Measurements from ENCODE around the gene ING5.
"Not testable (repeated sequence)": the region's sequence is repeated elsewhere in the genome, so short reads cannot be mapped to it uniquely, and the experiment has no call there.

ING5 gene

DNA sequence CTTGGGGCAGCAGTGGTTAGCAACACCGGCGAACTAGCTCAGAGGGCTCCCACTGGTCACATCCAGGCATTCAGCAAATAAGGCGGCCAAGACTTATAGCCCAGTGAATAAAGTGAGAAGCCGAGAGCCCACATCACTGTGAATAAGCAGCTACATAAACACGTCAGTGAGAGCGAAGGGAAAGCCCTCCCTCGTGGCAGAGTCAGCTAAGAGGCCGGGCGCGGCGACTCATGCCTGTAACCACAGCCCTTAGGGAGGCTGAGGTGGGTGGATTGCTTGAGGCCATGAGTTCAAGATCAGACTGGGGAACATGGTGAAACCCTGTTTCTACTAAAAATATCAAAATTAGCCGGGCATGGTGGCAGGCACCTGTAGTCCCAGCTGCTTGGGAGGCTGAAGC, 37.8 kb downstream of the ING5 start:
- Histone ChIP-seq H3K36me3 (ENCODE audit: control insufficient read depth, insufficient read depth, low read length) (peaks cover 5% of the 10 kb centered on the region), H3K4me1 (ENCODE audit: control insufficient read depth, insufficient read depth, low read length) (no peaks in the 10 kb centered on the region), H3K9ac (ENCODE audit: low read length) (no peak overlapping the region), H3K4me3 (ENCODE audit: low read length) (no peak overlapping the region), H3K27ac (ENCODE audit: low read depth, low read length) (no peak overlapping the region), H3K27me3 (ENCODE audit: control insufficient read depth, insufficient read depth, low read length) (no peaks in the 10 kb centered on the region)

DNA sequence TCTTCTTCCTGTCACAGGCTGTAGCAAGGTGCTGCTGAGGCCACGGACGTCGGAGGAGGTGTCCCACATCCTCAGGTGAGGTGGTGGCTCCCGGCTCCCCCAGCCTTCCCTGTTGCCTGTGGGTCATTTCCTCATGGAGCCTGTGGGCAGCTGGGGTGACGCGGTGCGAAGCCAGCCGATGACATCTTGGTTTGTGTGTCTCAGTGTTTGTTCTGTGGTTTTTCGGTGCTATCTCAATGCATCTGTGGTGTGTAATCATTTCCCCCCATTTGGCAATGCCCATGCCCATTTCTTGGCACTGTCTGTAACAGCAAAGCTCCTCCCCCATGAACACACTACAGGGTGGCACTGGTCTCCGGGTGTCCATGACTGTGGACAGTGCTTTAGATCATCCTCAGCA, 39.2 kb downstream of the ING5 start:
- Histone ChIP-seq H3K9ac (ENCODE audit: low read length) (no peak overlapping the region), H3K27ac (ENCODE audit: low read depth, low read length) (no peak overlapping the region), H3K27me3 (ENCODE audit: control insufficient read depth, insufficient read depth, low read length) (no peaks in the 10 kb centered on the region), H3K36me3 (ENCODE audit: control insufficient read depth, insufficient read depth, low read length) (peaks cover 17% of the 10 kb centered on the region), H3K4me3 (ENCODE audit: low read length) (no peak overlapping the region), H3K4me1 (ENCODE audit: control insufficient read depth, insufficient read depth, low read length) (no peaks in the 10 kb centered on the region)

DNA sequence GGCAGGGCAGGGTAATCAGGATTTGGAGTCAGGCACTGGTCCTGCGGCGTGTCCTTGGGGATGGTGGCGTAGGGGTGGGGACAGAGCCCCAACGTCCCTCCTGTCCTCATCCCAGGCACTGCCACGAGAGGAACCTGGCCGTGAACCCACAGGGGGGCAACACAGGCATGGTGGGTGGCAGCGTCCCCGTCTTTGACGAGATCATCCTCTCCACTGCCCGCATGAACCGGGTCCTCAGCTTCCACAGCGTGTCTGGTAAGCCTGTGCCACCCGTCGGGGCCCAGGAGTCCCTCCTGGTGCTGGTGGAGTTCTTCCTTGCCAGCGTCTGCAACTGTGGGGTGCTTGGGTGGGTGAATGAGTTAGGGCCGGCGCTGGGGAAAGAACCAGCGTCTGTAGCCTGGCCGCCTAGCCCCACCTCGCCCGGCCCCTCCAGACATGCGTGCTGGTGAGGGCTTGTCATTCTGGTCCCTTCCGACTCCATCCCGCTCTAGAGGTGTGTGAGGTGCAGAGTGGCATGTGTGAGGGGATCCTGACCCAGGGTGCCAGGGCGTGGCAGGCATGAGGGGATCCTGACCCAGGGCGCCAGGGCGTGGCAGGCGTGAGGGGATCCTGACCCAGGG, 40.6 kb downstream of the ING5 start:
- no peaks in the 10 kb centered on the region for H3K4me1 ChIP-seq (ENCODE audit: control insufficient read depth, insufficient read depth, low read length)
- no peak overlapping the region for H3K27ac ChIP-seq (ENCODE audit: low read depth, low read length)
- no peak overlapping the region for H3K9ac ChIP-seq (ENCODE audit: low read length)
- no peaks in the 10 kb centered on the region for H3K27me3 ChIP-seq (ENCODE audit: control insufficient read depth, insufficient read depth, low read length)
- no peak overlapping the region for H3K4me3 ChIP-seq (ENCODE audit: low read length)
- peaks cover 18% of the 10 kb centered on the region for H3K36me3 ChIP-seq (ENCODE audit: control insufficient read depth, insufficient read depth, low read length)

DNA sequence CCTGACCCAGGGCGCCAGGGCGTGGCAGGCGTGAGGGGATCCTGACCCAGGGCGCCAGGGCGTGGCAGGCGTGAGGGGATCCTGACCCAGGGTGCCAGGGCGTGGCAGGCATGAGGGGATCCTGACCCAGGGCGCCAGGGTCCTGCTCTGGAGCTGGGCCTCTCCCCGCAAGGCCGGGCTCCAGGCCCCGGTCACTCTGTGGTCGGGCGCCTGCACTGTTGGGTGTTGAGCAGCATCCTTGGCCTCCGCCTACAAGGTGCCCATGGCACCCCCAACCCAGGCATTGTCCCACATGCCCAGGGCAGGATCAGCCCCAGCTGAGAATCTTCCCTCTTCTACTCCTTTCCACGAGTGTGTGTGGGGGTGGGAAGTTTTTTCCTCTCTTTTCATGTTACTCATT, 41.2 kb downstream of the ING5 start:
- not testable (repeated sequence) for H3K9ac ChIP-seq (ENCODE audit: low read length); H3K4me1 ChIP-seq (ENCODE audit: control insufficient read depth, insufficient read depth, low read length); H3K27ac ChIP-seq (ENCODE audit: low read depth, low read length); H3K27me3 ChIP-seq (ENCODE audit: control insufficient read depth, insufficient read depth, low read length); H3K4me3 ChIP-seq (ENCODE audit: low read length)
- peaks cover 18% of the 10 kb centered on the region for H3K36me3 ChIP-seq (ENCODE audit: control insufficient read depth, insufficient read depth, low read length)

DNA sequence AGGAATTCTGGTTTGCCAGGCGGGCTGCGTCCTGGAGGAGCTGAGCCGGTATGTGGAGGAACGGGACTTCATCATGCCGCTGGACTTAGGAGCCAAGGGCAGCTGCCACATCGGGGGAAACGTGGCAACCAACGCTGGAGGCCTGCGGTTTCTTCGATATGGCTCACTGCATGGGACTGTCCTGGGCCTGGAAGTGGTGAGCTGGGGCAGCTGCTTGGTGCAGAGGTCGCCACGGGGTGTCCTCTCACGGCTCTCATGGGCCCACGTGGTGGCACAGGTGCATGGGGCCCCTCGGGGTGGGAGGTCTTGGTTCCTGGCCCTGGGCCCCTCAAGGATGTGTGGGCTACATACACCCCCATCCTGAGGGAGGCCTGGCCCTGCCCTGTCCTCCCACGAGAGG, 41.8 kb downstream of the ING5 start:
- H3K4me3 ChIP-seq (ENCODE audit: low read length), result no peak overlapping the region

DNA sequence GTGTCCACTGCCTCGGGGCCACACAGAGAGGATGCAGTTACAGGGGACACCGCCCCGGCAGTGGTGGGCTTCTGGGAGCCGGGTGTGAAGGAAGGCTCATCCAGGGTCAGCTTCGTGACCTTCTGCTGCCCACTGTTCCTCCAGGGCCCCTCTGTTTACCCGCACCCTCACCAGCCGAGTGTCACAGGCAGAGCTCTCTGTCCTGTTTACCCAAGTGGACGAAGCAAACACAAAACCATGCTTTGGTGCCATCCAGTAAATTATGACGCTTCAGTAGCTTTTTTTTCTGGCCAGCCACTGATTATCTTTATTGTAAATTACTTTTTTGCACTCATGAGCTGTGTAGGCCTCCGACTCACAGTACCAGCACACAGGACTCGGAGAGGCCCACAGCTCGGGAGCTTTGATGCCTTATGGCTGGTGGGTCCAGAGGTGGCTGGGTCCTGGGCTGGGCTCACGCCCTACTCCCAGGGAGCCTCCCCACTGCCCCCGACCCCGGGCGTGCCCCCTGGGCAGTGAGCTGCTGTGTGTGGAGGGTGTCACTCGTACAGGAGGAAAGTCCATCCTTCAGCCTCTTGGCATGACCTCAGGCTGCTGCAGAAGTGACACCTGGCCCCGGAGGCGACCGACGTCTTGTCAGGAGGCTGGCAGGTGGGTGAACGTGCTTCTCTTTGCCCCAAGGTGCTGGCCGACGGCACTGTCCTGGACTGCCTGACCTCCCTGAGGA, 42.4 kb downstream of the ING5 start:
- no peak overlapping the region for H3K27ac ChIP-seq (ENCODE audit: low read depth, low read length)
- H3K4me3 ChIP-seq (ENCODE audit: low read length), result no peak overlapping the region
- H3K4me1 ChIP-seq (ENCODE audit: control insufficient read depth, insufficient read depth, low read length), result no peaks in the 10 kb centered on the region

More for the DNA sequence above, 41.8 kb downstream of the ING5 start:
- H3K36me3 ChIP-seq (ENCODE audit: control insufficient read depth, insufficient read depth, low read length), result peaks cover 18% of the 10 kb centered on the region
- no peaks in the 10 kb centered on the region for H3K27me3 ChIP-seq (ENCODE audit: control insufficient read depth, insufficient read depth, low read length)
- H3K27ac ChIP-seq (ENCODE audit: low read depth, low read length), result no peak overlapping the region
- H3K4me1 ChIP-seq (ENCODE audit: control insufficient read depth, insufficient read depth, low read length), result no peaks in the 10 kb centered on the region
- H3K9ac ChIP-seq (ENCODE audit: low read length), result no peak overlapping the region

DNA sequence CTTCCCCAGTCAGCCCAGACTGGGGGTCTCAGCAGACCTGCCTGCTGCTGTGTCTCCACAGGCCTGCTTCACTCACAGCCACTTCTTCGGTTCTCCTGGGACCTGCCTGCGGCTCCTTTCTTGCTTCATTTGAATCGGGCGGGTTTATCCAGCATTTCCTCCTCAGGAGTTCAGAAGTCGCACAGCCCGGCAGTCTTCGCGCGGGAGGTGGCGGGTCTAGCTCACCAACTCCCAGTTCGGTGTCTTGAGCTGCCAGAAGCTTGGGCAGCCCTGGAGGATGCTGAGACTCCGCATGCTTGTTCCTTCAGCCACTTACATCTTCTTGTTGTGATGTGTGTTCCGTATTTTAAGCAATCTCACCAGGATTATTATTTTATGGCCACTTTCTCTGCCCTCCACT, 43.4 kb downstream of the ING5 start:
- H3K4me3 ChIP-seq (ENCODE audit: low read length), result no peak overlapping the region
- H3K27ac ChIP-seq (ENCODE audit: low read depth, low read length), result no peak overlapping the region

More for the DNA sequence above, 42.4 kb downstream of the ING5 start:
- Histone ChIP-seq H3K36me3 (ENCODE audit: control insufficient read depth, insufficient read depth, low read length) (peaks cover 19% of the 10 kb centered on the region), H3K27me3 (ENCODE audit: control insufficient read depth, insufficient read depth, low read length) (no peaks in the 10 kb centered on the region), H3K9ac (ENCODE audit: low read length) (no peak overlapping the region)

DNA sequence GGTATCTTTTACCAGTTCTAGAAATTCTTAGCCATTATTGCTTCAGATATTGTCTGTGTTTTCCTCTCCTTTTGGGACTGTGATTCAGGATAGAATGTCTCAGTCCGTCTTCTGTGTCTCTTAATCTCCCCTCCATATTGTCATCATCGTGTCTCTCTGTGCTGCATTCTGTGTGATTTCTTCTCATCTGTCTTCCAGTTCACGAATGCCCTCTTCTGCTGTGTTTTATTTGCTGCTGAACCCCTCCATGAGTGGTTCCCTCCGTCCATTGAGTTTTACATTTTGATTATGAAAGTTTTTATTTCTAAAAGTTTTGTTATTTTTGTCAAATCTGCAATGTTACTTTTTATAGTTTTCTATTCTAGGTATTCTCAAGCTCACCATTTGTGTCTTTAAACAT, 44.2 kb downstream of the ING5 start:
- H3K9ac ChIP-seq (ENCODE audit: low read length), result no peak overlapping the region
- no peaks in the 10 kb centered on the region for H3K4me1 ChIP-seq (ENCODE audit: control insufficient read depth, insufficient read depth, low read length)
- peaks cover 25% of the 10 kb centered on the region for H3K36me3 ChIP-seq (ENCODE audit: control insufficient read depth, insufficient read depth, low read length)
- H3K27ac ChIP-seq (ENCODE audit: low read depth, low read length), result no peak overlapping the region
- no peak overlapping the region for H3K4me3 ChIP-seq (ENCODE audit: low read length)
- no peaks in the 10 kb centered on the region for H3K27me3 ChIP-seq (ENCODE audit: control insufficient read depth, insufficient read depth, low read length)

More for the DNA sequence above, 43.4 kb downstream of the ING5 start:
- Histone ChIP-seq H3K9ac (ENCODE audit: low read length) (no peak overlapping the region), H3K36me3 (ENCODE audit: control insufficient read depth, insufficient read depth, low read length) (peaks cover 25% of the 10 kb centered on the region), H3K27me3 (ENCODE audit: control insufficient read depth, insufficient read depth, low read length) (no peaks in the 10 kb centered on the region), H3K4me1 (ENCODE audit: control insufficient read depth, insufficient read depth, low read length) (no peaks in the 10 kb centered on the region)

DNA sequence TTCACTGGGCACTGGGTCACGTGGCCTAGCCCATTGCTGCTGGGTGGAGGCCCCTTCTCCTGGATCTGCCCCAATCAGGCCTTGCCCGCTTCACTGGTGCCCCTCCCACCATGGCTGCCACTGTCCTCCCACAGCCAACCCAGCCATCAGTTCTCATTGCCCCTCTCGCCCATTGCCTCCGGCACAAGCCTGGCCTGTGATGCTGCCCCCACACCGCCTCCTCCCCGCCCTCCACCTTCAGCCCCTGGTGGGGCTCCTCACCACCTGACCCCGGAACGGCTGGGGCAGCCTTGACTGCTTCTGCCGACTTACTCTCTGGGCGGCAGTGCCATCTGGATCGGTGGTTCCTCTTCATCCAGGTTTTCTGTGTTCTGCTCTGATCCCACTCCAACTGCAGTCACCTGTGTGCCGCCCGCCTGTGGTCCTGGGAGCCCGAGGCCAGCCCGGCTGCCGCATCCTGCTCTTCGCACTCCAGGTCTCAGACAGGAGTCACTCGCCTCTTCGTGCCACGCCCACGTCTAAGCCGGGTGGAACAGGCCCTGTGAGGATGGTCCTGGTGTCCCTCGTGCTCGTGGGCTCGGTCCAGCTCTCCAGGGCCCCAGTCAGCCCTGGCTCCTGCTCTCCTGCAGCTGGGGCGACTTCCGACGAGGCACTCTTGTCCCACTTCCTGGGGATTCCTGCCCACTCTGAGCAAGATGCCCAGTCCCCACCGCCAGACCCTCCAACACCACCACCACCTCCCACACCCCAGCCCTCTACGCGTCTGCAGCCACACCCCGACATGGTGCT, 46.8 kb downstream of the ING5 start:
- H3K27me3 ChIP-seq (ENCODE audit: control insufficient read depth, insufficient read depth, low read length), result no peaks in the 10 kb centered on the region
- peaks cover 31% of the 10 kb centered on the region for H3K36me3 ChIP-seq (ENCODE audit: control insufficient read depth, insufficient read depth, low read length)
- no peak overlapping the region for H3K9ac ChIP-seq (ENCODE audit: low read length)
- H3K4me1 ChIP-seq (ENCODE audit: control insufficient read depth, insufficient read depth, low read length), result no peaks in the 10 kb centered on the region
- no peak overlapping the region for H3K27ac ChIP-seq (ENCODE audit: low read depth, low read length)
- no peak overlapping the region for H3K4me3 ChIP-seq (ENCODE audit: low read length)

DNA sequence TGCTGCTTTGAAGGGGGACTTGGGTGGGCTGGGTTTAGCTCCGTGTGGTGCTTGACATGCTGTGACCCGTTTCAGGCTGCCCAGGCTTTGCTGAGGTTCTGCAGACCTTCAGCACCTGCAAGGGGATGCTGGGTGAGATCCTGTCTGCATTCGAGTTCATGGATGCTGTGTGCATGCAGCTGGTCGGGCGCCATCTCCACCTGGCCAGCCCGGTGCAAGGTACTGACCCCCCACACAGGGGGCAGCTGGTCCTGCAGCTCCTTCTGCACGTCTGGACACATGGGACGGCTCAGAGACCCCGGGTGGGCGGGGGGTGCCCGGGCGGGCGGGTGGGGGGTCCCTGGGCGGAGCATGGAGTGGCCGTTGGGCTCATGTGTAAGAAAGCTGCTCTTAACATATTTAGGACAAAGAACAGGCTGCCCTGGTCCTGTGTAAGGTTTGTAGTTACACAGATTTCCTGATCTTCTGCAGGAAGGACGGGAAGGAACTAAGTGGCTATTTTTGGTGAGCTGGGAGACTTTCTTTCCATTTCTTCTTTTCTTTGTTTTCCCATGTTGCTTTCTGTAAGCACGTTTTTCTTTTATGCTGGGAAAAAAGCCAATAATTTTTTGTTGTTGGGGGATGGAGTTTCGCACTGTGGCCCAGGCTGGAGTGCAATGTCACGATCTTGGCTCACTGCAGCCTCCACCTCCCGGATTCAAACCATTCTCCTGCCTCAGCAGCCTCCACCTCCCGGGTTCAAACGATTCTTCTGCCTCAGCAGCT, 48.4 kb downstream of the ING5 start:
- H3K4me3 ChIP-seq (ENCODE audit: low read length), result no peak overlapping the region
- no peak overlapping the region for H3K9ac ChIP-seq (ENCODE audit: low read length)
- H3K27me3 ChIP-seq (ENCODE audit: control insufficient read depth, insufficient read depth, low read length), result no peaks in the 10 kb centered on the region
- H3K27ac ChIP-seq (ENCODE audit: low read depth, low read length), result no peak overlapping the region
- no peaks in the 10 kb centered on the region for H3K4me1 ChIP-seq (ENCODE audit: control insufficient read depth, insufficient read depth, low read length)
- peaks cover 21% of the 10 kb centered on the region for H3K36me3 ChIP-seq (ENCODE audit: control insufficient read depth, insufficient read depth, low read length)

DNA sequence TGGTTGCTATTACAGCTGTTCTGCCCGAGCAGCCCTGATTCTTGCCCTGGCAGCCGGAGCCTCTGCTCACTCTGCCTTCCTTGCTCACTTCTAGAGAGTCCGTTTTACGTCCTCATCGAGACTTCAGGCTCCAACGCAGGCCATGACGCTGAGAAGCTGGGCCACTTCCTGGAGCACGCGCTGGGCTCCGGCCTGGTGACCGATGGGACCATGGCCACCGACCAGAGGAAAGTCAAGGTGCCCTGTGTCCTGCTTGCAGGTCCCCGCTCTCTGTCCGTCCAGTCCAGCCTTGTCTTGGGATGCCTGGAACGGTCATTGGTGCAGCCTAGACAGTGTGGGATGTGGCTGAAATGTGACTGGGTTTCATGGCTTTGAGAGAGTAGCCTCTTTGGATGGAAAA, 49.3 kb downstream of the ING5 start:
- Histone ChIP-seq H3K4me1 (ENCODE audit: control insufficient read depth, insufficient read depth, low read length) (no peaks in the 10 kb centered on the region), H3K27me3 (ENCODE audit: control insufficient read depth, insufficient read depth, low read length) (no peaks in the 10 kb centered on the region), H3K27ac (ENCODE audit: low read depth, low read length) (no peak overlapping the region), H3K9ac (ENCODE audit: low read length) (no peak overlapping the region), H3K4me3 (ENCODE audit: low read length) (no peak overlapping the region), H3K36me3 (ENCODE audit: control insufficient read depth, insufficient read depth, low read length) (peaks cover 16% of the 10 kb centered on the region)

DNA sequence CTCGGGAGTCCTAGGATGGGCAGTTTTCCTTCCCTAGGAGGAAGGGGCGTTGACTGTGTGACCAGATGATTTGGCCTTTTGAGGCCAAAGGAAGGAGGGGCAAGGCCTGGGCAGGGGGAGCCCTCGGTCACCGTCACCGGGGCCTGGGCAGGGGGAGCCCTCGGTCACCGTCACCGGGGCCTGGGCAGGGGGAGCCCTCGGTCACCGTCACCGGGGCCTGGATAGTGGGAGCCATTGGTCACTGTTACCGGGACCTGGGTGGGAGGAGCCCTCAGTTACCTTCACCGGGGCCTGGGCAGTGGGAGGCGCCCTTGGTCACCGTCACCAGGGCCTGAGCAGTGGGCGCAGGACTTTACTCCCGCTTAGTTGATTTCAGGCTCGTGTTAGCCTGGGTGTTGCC, 49.9 kb downstream of the ING5 start:
- Histone ChIP-seq H3K4me3 (ENCODE audit: low read length) (no peak overlapping the region), H3K4me1 (ENCODE audit: control insufficient read depth, insufficient read depth, low read length) (no peaks in the 10 kb centered on the region), H3K36me3 (ENCODE audit: control insufficient read depth, insufficient read depth, low read length) (peaks cover 17% of the 10 kb centered on the region), H3K27ac (ENCODE audit: low read depth, low read length) (no peak overlapping the region), H3K27me3 (ENCODE audit: control insufficient read depth, insufficient read depth, low read length) (no peaks in the 10 kb centered on the region), H3K9ac (ENCODE audit: low read length) (no peak overlapping the region)

Measured in rectal smooth muscle tissue (tissue), 1 donor.